Kidney (tissue), 14 donors: ENCODE data around the gene ENO3. TPM values are rescaled to one million over a fixed set of nuclear protein-coding genes. Genes with fewer than 3 reads are reported as not detected.
A peak's percentile ranks its signal among the peaks of the same experiment; 100 is the strongest.

Experiments used
- DNase-seq, 5 donors: peaks; one replicate each; pipeline ENCODE4 v3.0.0-alpha.2; 2013 to 2020
- FAIRE-seq: peaks from 2 replicates; lab custom pipeline; 2012; peaks lifted over from hg19 to GRCh38; lab: Jason Lieb, UNC
- H3K27ac ChIP-seq, 2 donors: one replicate each; pipeline ENCODE4 v1.7.0; 2013; ENCODE audit warnings: low read depth in 2 of 2, low read length in 2 of 2, inconsistent platforms in 1 of 2
- H3K27me3 ChIP-seq: one replicate; pipeline ENCODE4 v1.7.1; 2013; ENCODE audit warnings: low read length, inconsistent platforms; ENCODE audit not compliant: control insufficient read depth, insufficient read depth
- H3K36me3 ChIP-seq, 3 donors: one replicate each; pipeline versions ENCODE4 v1.7.0 to v1.7.1; 2013; ENCODE audit warnings: low read length in 3 of 3, control low read depth in 1 of 3, inconsistent platforms in 1 of 3; ENCODE audit not compliant: insufficient read depth in 3 of 3, control insufficient read depth in 2 of 3
- H3K4me1 ChIP-seq, 3 donors: one replicate each; pipeline versions ENCODE4 v1.7.0 to v1.7.1; 2013; ENCODE audit warnings: low read length in 3 of 3, inconsistent platforms in 1 of 3, low read depth in 1 of 3; ENCODE audit not compliant: control insufficient read depth in 2 of 3, insufficient read depth in 2 of 3
- H3K4me3 ChIP-seq, 3 donors: one replicate each; pipeline versions ENCODE4 v1.7.0 to v1.8.1; 2013; ENCODE audit warnings: low read length in 3 of 3, control low read depth in 1 of 3, inconsistent platforms in 1 of 3
- H3K9ac ChIP-seq, 3 donors: one replicate each; pipeline versions ENCODE4 v1.7.0 to v1.7.1; 2013; ENCODE audit warnings: low read length in 3 of 3, control low read depth in 1 of 3, inconsistent platforms in 1 of 3
- H3K9me3 ChIP-seq, 3 donors: one replicate each; pipeline versions ENCODE4 v1.7.0 to v1.7.1; 2013; ENCODE audit warnings: low read length in 3 of 3, control low read depth in 1 of 3, inconsistent platforms in 1 of 3; ENCODE audit not compliant: control insufficient read depth in 2 of 3, insufficient read depth in 1 of 3
- CTCF ChIP-seq: IDR thresholded peaks from 3 replicates; pipeline ENCODE4 v1.5.1; 2012; ENCODE audit warnings: mild to moderate bottlenecking, moderate library complexity, borderline replicate concordance; ENCODE audit not compliant: insufficient read depth; ENCODE audit errors: extremely low read depth
- intact Hi-C: fragments of 100-400 bp; cut with DNase I; formaldehyde crosslinking; loops from one replicate; pipeline ENCODE4 v1.11.1; 2022
- polyA plus RNA-seq: library from polyadenylated mRNA; stranded (reverse); fragments of 350-450 nt; fragmentation: Illumina TruSeq; extraction: RNeasy Lipid Tissue Mini Kit (QIAGEN cat#74804); gene quantifications from one replicate; pipeline ENCODE4 v1.2.3, GENCODE V29; 2014; ENCODE audit warnings: low read depth, low replicate concordance; ENCODE audit not compliant: insufficient read depth
- total RNA-seq: library from RNA; stranded (reverse); fragmentation: NEBNext Ultra II Directional; extraction: Animal tissue kit (Norgen Biotek cat#: 25700); gene quantifications from one replicate; pipeline ENCODE4 v1.2.1, GENCODE V29; 2021
- donor health status: control.
- donor health status: control.
- donor health status: control.
- donor health status: control.
- donor health status: control.
- donor health status: DM: yes; HTN: yes; CAD: no.
- donor health status: Normal renal cell carcinoma (clear cell type).

The ENO3 gene
- total and polyA plus RNA-seq, 2 donors from 2014 or later: 6.9 to 17.8 TPM

- H3K27ac ChIP-seq: peak overlapping the region; percentile 86 to 87
- intact Hi-C loops: no loop called here
- TF ChIP-seq CTCF: no peak
- peaks cover 0 to 26% (median 15%) of the 10 kb centered on the region in 3 donors for H3K36me3 ChIP-seq
- no peak for FAIRE-seq
- peak in 2 of 5 donors; percentile 51 to 57 for DNase-seq
- H3K9me3 ChIP-seq: no peaks in the 10 kb centered on the region
- H3K27me3 ChIP-seq: no peaks in the 10 kb centered on the region
- peaks cover 5 to 32% (median 18%) of the 10 kb centered on the region in 3 donors for H3K4me1 ChIP-seq
- H3K9ac ChIP-seq: peak overlapping the region; percentile 45 to 96 (median 67)
- H3K4me3 ChIP-seq: peak overlapping the region; percentile 80 to 95 (median 81)
Observed at GRCh38 chr17:4938688-4939545, 12.0 kb upstream of the ENO3 start.

GRCh38 chr17:4939546-4939795 lies 11.4 kb upstream of the ENO3 start:
- H3K27ac ChIP-seq: peak overlapping the region; percentile 86 to 87
- TF ChIP-seq CTCF: no peak
- H3K27me3 ChIP-seq: no peaks in the 10 kb centered on the region
- intact Hi-C loops: no loop called here
- H3K36me3 ChIP-seq: peaks cover 0 to 32% (median 17%) of the 10 kb centered on the region in 3 donors
- FAIRE-seq (no peak), DNase-seq (peak in 3 of 5 donors; percentile 44 to 86 (median 54))
- peaks cover 5 to 26% (median 18%) of the 10 kb centered on the region in 3 donors for H3K4me1 ChIP-seq
- peak overlapping the region; percentile 80 to 95 (median 81) for H3K4me3 ChIP-seq
- peak overlapping the region; percentile 45 to 96 (median 67) for H3K9ac ChIP-seq
- H3K9me3 ChIP-seq: no peaks in the 10 kb centered on the region

GRCh38 chr17:4939796-4940554 lies 10.9 kb upstream of the ENO3 start, which contains the start of the genes RNF167 and SLC25A11:
Gene RNF167, plus strand, starts transcription at chr17:4940268. Its CDS starts 642 bp downstream, at chr17:4940910.
Gene SLC25A11, minus strand, starts transcription at chr17:4940046. Its CDS starts 136 bp downstream, at chr17:4939910.
- no peaks in the 10 kb centered on the region for H3K27me3 ChIP-seq
- peaks cover 0 to 36% (median 19%) of the 10 kb centered on the region in 3 donors for H3K36me3 ChIP-seq
- H3K4me1 ChIP-seq: peaks cover 5 to 29% (median 18%) of the 10 kb centered on the region in 3 donors
- H3K9me3 ChIP-seq: no peaks in the 10 kb centered on the region
- peak; percentile 14 for TF ChIP-seq CTCF
- intact Hi-C loops: no loop called here
- H3K9ac ChIP-seq: peak within 1 kb of the TSS; percentile 45 to 96 (median 68)
- FAIRE-seq: peak; percentile 85
- DNase-seq: peak; percentile 98 to 100 (median 98)
- peak within 1 kb of the TSS; percentile 86 to 87 for H3K27ac ChIP-seq
- H3K4me3 ChIP-seq: peak within 1 kb of the TSS; percentile 80 to 95 (median 84)
